ENCODE results near the gene TSPAN33. TPM values are rescaled to one million over a fixed set of nuclear protein-coding genes. Genes with fewer than 3 reads are reported as not detected.
"Not testable (repeated sequence)": the region's sequence is repeated elsewhere in the genome, so short reads cannot be mapped to it uniquely, and the experiment has no call there.

Gene TSPAN33
- total RNA-seq, 1 donor from 2014 or later: 22.2 TPM

GRCh38 chr7:129212126-129212525, 67.6 kb downstream of the TSPAN33 start:
- Mint-ChIP-seq H3K4me1 (ENCODE audit: low read depth) (peaks cover 1% of the 10 kb centered on the region), H3K27me3 (no peaks in the 10 kb centered on the region), H3K4me3 (ENCODE audit: low read depth) (no peak overlapping the region), H3K9me3 (ENCODE audit: low read depth) (no peaks in the 10 kb centered on the region), H3K36me3 (ENCODE audit: insufficient read depth) (peaks cover 31% of the 10 kb centered on the region), H3K27ac (no peak overlapping the region)
- no peak for TF ChIP-seq CTCF (IDR thresholded peaks at IDR 0.05; ENCODE audit: unreplicated experiment)
- DNase-seq (ENCODE audit: low spot score, unreplicated experiment): no peak

GRCh38 chr7:129212596-129212995, 68.1 kb downstream of the TSPAN33 start:
- H3K36me3 Mint-ChIP-seq (ENCODE audit: insufficient read depth): peaks cover 29% of the 10 kb centered on the region

GRCh38 chr7:129213828-129214227, 69.3 kb downstream of the TSPAN33 start:
- Mint-ChIP-seq H3K4me1 (ENCODE audit: low read depth) (peaks cover 3% of the 10 kb centered on the region), H3K9me3 (ENCODE audit: low read depth) (no peaks in the 10 kb centered on the region), H3K27me3 (no peaks in the 10 kb centered on the region), H3K36me3 (ENCODE audit: insufficient read depth) (peaks cover 27% of the 10 kb centered on the region), H3K27ac (peak overlapping the region; percentile 44), H3K4me3 (ENCODE audit: low read depth) (no peak overlapping the region)
- TF ChIP-seq CTCF (IDR thresholded peaks at IDR 0.05; ENCODE audit: unreplicated experiment): no peak
- DNase-seq (ENCODE audit: low spot score, unreplicated experiment): no peak

More at GRCh38 chr7:129212596-129212995, 68.1 kb downstream of the TSPAN33 start:
- peaks cover 3% of the 10 kb centered on the region for H3K4me1 Mint-ChIP-seq (ENCODE audit: low read depth)
- no peaks in the 10 kb centered on the region for H3K27me3 Mint-ChIP-seq
- no peak overlapping the region for H3K4me3 Mint-ChIP-seq (ENCODE audit: low read depth)
- H3K9me3 Mint-ChIP-seq (ENCODE audit: low read depth): no peaks in the 10 kb centered on the region
- H3K27ac Mint-ChIP-seq: no peak overlapping the region
- no peak for TF ChIP-seq CTCF (IDR thresholded peaks at IDR 0.05; ENCODE audit: unreplicated experiment)
- no peak for DNase-seq (ENCODE audit: low spot score, unreplicated experiment)

GRCh38 chr7:129215691-129216090, 71.2 kb downstream of the TSPAN33 start:
- not testable (repeated sequence) for H3K4me3 Mint-ChIP-seq (ENCODE audit: low read depth); H3K4me1 Mint-ChIP-seq (ENCODE audit: low read depth); DNase-seq (ENCODE audit: low spot score, unreplicated experiment); H3K27ac Mint-ChIP-seq; H3K27me3 Mint-ChIP-seq; H3K9me3 Mint-ChIP-seq (ENCODE audit: low read depth)
- peaks cover 23% of the 10 kb centered on the region for H3K36me3 Mint-ChIP-seq (ENCODE audit: insufficient read depth)

GRCh38 chr7:129216101-129216715, 71.7 kb downstream of the TSPAN33 start:
- H3K4me1 Mint-ChIP-seq (ENCODE audit: low read depth); H3K9me3 Mint-ChIP-seq (ENCODE audit: low read depth); H3K27me3 Mint-ChIP-seq; H3K4me3 Mint-ChIP-seq (ENCODE audit: low read depth); DNase-seq (ENCODE audit: low spot score, unreplicated experiment): not testable (repeated sequence)
- peak overlapping the region; percentile 92 for H3K27ac Mint-ChIP-seq
- H3K36me3 Mint-ChIP-seq (ENCODE audit: insufficient read depth): peaks cover 22% of the 10 kb centered on the region

- H3K9me3 Mint-ChIP-seq (ENCODE audit: low read depth); H3K4me3 Mint-ChIP-seq (ENCODE audit: low read depth); DNase-seq (ENCODE audit: low spot score, unreplicated experiment); H3K4me1 Mint-ChIP-seq (ENCODE audit: low read depth); H3K27me3 Mint-ChIP-seq: not testable (repeated sequence)
- Mint-ChIP-seq H3K27ac (peak overlapping the region; percentile 92), H3K36me3 (ENCODE audit: insufficient read depth) (peaks cover 22% of the 10 kb centered on the region)
These were observed 72.4 kb downstream of the TSPAN33 start for GRCh38 chr7:129216821-129217416.
